D721Med (cell line): Measurements from ENCODE around the gene REXO5.

Source experiments
- DNase-seq: peaks from one replicate; pipeline ENCODE4 v3.0.0; 2011; ENCODE audit warnings: low spot score; ENCODE audit not compliant: insufficient read length
- FAIRE-seq: peaks from 2 replicates; lab custom pipeline; 2011; peaks lifted over from hg19 to GRCh38; lab: Jason Lieb, UNC
- CTCF ChIP-seq: IDR thresholded peaks from 2 replicates; pipeline ENCODE4 v1.5.1; 2012; ENCODE audit warnings: mild to moderate bottlenecking, control low read depth; ENCODE audit not compliant: insufficient read depth; ENCODE audit errors: missing control alignments

The REXO5 gene

DNA sequence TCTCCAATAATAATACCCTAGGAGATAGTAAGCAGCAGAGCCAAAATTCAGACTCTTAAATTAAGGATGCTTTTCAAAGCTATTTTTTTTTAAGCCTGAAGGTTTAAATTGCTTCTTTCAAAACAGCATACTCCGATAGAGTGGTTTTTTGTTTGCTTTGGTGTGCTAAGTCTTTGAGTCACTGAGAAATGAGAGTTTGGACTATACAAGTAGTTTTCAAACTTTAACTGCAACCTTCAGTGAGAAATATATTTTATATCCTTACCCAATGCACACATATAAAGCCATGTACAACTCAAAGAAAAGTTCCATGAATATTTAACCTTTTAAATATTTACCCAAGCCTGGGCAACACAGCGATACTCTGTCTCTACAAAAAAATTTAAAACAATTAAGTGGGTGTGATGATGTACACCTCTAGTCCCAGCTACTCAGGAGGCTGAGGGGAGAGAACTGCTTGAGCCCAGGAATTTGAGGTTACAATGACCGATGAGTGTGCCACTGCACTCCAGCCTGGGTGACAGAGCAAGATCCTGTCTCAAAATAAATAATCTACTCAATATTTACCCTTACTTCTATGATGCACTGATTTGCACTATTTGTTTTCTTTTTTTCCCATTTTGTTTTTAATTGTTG, 74.7 kb downstream of the REXO5 start:
- no peak for TF ChIP-seq CTCF
- FAIRE-seq (no peak), DNase-seq (no peak)

- no peak for DNase-seq
- no peak for TF ChIP-seq CTCF
- no peak for FAIRE-seq
Measured at GRCh38 chr16:20881503-20881878, 75.2 kb downstream of the REXO5 start.

GRCh38 chr16:20883554-20884239, 77.4 kb downstream of the REXO5 start:
- FAIRE-seq = no peak

DNA sequence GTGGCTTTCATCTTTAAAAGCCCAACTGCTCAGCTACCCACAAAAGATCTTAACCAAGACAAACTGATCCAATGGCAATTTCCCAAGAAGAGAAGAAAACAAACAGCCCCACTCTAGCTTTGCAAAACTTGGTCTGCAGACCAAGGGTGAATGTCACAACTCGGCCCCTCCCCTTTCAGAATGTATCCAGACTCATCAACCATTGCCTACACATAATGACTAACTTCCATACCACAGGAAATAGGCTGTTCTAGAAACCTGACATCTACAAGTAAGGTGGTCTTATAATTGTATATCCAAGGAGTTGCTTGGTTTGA, 77.9 kb downstream of the REXO5 start:
- DNase-seq (no peak), FAIRE-seq (no peak)
- no peak for TF ChIP-seq CTCF

More at GRCh38 chr16:20883554-20884239, 77.4 kb downstream of the REXO5 start:
- TF ChIP-seq CTCF = no peak
- no peak for DNase-seq

DNA sequence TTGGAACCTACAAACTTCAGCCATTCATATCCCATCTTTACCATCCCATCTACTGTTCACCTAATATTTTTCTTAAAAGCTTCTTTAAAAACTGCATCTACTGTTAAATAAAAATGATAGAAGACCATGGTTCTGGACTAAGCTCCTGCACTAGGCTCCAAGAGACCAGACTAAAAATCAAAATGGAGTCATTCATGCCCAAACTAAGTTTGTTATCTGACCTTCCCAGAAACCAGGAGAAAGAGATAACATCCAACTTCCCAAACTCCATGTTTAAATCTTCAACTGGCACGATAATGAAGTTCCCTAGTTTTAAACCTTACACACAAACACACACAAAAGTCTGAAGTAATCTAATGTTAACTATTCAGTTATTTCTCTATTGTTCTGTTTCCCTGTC, 80.0 kb downstream of the REXO5 start:
- DNase-seq (no peak), FAIRE-seq (no peak)
- no peak for TF ChIP-seq CTCF

DNA sequence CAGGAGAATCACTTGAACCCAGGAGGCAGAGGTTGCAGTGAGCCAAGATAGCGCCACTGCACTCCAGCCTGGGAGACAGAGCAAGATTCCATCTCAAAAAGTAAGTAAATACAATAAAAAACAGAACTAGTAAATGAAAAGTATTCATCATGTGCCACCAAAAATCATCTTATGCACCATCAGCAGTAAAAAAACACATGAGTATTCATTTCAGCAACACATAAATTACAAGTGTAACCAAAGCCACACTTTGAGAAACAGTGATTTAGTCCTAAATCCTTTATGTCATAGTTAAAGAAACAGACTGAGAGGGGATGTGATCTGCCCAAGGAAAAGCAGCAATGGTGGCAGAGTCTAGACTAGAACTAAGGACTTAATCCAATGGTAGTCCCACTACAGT, 80.9 kb downstream of the REXO5 start:
- DNase-seq (no peak), FAIRE-seq (no peak)
- TF ChIP-seq CTCF = no peak

- TF ChIP-seq CTCF = no peak
- DNase-seq (no peak), FAIRE-seq (no peak)
Measured at GRCh38 chr16:20889625-20890275, 83.4 kb downstream of the REXO5 start.
